Thyroid gland (tissue), 4 donors: ENCODE data around the gene C10orf105. TPM values are rescaled to one million over a fixed set of nuclear protein-coding genes. Genes with fewer than 3 reads are reported as not detected.

Source experiments
- DNase-seq, 2 donors: peaks; one replicate each; pipeline ENCODE4 v3.0.0-alpha.2; 2019
- H3K27ac ChIP-seq, 3 donors: fragments of 200-600 bp; sonication (generic); 1 replicate in 2 of 3; 2 replicates in 1 of 3; pipeline ENCODE4 v1.5.1; 2016 to 2019; ENCODE audit warnings: mild to moderate bottlenecking in 1 of 3, moderate library complexity in 1 of 3
- H3K27me3 ChIP-seq: fragments of 200-600 bp; sonication (generic); one replicate; pipeline ENCODE4 v1.5.1; 2019
- H3K36me3 ChIP-seq, 2 donors: fragments of 200-600 bp; sonication (generic); one replicate each; pipeline ENCODE4 v1.5.1; 2016 to 2019
- H3K4me1 ChIP-seq, 2 donors: fragments of 200-600 bp; sonication (generic); one replicate each; pipeline ENCODE4 v1.5.1; 2017 to 2019
- H3K4me3 ChIP-seq, 3 donors: fragments of 200-600 bp; sonication (generic); replicated peaks in 1 of 3; 1 replicate in 2 of 3; 2 replicates in 1 of 3; pipeline ENCODE4 v1.5.1; 2016; ENCODE audit warnings: mild to moderate bottlenecking in 1 of 3
- H3K9me3 ChIP-seq: fragments of 200-600 bp; sonication (generic); one replicate; pipeline ENCODE4 v1.5.1; 2017
- POLR2A ChIP-seq, 2 donors: fragments of 450-650 bp; IDR thresholded peaks; one replicate each; pipeline ENCODE4 v1.6.1; 2017; ENCODE audit warnings: antibody characterized with exemption in 2 of 2, mild to moderate bottlenecking in 2 of 2, moderate library complexity in 1 of 2
- WGBS, 2 donors: methylation state at CpG; one replicate each; pipeline ENCODE4 v1.1.5; 2017; 5-methylcytosine and 5-hydroxymethylcytosine counted together
- intact Hi-C: fragments of 100-400 bp; cut with DNase I; formaldehyde crosslinking; loops from one replicate; pipeline ENCODE4 v1.15.1; 2023
- total RNA-seq, 4 donors: library from RNA; depleted of rRNA; stranded (reverse); fragments of >200 nt; gene quantifications; one replicate each; pipeline ENCODE4 v1.2.3, GENCODE V29; 2016
- TF ChIP-seq, protein P1 (sequence below), 6 experiments: fragments of 200-600 bp in 3 of 6; fragments of 450-650 bp in 3 of 6; sonication (generic) in 3 of 6; IDR thresholded peaks; one replicate each; pipeline ENCODE4 v1.5.1; 2016 to 2019; ENCODE audit warnings: antibody characterized with exemption in 6 of 6, mild to moderate bottlenecking in 2 of 6, inconsistent platforms in 1 of 6, moderate library complexity in 1 of 6

The C10orf105 gene
- total RNA-seq, 4 donors from 2014 or later, result not detected

DNA sequence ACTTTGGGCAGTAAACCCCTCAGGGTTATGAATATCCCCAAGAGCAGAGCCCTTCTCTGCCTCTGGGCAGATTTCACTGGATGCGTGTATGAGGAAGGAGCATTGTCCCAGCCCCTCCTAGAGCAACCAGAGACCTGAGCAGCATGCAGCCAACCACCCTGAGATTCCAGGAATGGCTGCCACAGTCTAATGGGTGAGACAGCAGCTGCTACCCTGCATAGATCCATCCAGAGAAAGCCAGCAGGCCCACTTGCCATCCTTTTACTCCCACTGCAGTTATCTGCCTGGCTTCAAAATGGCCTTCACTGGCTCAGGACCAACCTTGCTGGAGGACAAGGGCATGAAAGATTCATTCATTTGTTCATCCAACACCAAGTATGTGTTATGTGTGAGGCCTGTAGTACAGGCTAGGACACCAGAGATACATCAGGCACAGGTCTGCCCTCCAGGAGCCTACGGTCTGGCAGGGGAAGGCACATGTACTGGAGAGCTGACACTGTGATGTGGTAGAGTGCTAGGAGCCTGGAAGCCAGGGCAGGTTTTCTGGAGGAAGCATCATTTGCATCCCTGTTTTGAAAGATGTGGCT is 26.2 kb upstream of the C10orf105 start:
- Histone ChIP-seq H3K36me3 (peaks cover 0 to 3% of the 10 kb centered on the region in 2 donors), H3K9me3 (no peaks in the 10 kb centered on the region), H3K27ac (peak overlapping the region in 2 of 3 donors; percentile 41 to 53), H3K4me1 (peaks cover 15 to 42% of the 10 kb centered on the region in 2 donors), H3K27me3 (no peaks in the 10 kb centered on the region), H3K4me3 (no peak overlapping the region)
- TF ChIP-seq POLR2A (IDR thresholded peaks at IDR 0.05), result no peak
- TF ChIP-seq, protein P1, sequence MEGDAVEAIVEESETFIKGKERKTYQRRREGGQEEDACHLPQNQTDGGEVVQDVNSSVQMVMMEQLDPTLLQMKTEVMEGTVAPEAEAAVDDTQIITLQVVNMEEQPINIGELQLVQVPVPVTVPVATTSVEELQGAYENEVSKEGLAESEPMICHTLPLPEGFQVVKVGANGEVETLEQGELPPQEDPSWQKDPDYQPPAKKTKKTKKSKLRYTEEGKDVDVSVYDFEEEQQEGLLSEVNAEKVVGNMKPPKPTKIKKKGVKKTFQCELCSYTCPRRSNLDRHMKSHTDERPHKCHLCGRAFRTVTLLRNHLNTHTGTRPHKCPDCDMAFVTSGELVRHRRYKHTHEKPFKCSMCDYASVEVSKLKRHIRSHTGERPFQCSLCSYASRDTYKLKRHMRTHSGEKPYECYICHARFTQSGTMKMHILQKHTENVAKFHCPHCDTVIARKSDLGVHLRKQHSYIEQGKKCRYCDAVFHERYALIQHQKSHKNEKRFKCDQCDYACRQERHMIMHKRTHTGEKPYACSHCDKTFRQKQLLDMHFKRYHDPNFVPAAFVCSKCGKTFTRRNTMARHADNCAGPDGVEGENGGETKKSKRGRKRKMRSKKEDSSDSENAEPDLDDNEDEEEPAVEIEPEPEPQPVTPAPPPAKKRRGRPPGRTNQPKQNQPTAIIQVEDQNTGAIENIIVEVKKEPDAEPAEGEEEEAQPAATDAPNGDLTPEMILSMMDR (IDR thresholded peaks at IDR 0.05), result no peak
- no peak for DNase-seq
- 84 to 100% methylated on average over 2 of the region's 2 CpGs for WGBS, 2 donors
- intact Hi-C loops, result no loop called here

DNA sequence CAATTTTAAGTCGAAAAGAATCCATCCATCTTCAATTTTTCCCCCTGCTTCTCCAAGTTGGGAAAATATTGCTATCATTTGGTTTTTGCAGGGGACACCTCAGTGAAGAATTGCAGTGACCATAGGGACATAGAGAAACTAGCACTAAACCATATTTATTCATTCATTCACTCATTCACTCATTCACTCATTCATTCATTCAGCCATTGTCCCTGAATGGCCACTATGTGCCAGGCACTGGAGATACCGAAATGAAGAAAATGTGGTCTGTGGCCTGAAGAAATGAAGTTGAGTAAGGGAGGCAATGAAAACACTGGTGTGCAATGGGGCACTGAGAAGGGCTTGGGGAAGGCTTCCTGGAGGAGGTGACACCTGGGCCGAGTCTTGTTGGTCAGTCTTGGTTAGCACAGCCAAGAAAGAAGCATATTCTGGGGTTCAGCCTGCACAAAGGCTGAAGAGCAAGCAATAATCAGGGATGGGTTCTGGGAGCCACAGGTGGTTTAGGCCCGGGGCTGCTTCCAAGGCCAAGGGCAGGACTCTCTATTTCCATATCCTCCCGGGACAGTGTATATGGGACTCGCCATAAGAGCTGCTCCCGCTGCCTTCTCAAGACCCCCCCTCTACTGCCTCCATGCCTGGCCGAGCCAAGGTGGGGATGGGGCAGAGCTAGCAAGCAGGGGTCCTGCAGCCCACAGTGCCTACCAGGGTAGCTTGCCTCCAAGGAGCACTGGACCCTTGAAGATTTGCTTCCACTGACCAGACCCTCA is 25.5 kb upstream of the C10orf105 start:
- H3K4me1 ChIP-seq, result peaks cover 15 to 42% of the 10 kb centered on the region in 2 donors
- H3K27me3 ChIP-seq, result no peaks in the 10 kb centered on the region
- TF ChIP-seq, protein P1 (IDR thresholded peaks at IDR 0.05), result no peak
- TF ChIP-seq POLR2A (IDR thresholded peaks at IDR 0.05), result no peak
- intact Hi-C loops, result no loop called here
- H3K4me3 ChIP-seq, result no peak overlapping the region
- no peaks in the 10 kb centered on the region for H3K36me3 ChIP-seq
- DNase-seq, result no peak
- H3K27ac ChIP-seq, result peak overlapping the region in 1 of 3 donors; percentile 12
- H3K9me3 ChIP-seq, result no peaks in the 10 kb centered on the region
- WGBS, 2 donors, result 69 to 84% methylated on average over 6 to 8 of the region's 8 CpGs

DNA sequence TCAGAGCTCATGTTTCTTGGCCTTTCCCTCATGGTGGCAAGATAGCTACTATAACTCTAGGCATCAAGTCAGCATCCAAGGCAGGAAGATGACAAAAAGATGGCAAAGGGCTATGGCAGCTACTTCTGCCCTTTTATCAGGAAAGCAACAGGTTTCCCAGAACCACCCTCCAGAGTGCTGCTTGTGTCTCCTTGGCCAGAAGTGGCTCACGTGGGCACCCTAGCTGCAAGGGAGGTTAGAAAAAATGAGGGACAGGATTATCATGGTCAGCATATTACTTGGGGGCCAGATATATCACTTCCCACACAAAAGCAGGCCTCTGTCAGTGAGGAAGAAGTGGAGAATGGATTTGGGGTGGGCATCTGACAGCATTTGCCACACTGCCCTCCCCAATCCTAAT is 24.3 kb upstream of the C10orf105 start:
- no peaks in the 10 kb centered on the region for H3K9me3 ChIP-seq
- WGBS, 2 donors, result 80 to 87% methylated on average over 1 of the region's 1 CpG
- H3K36me3 ChIP-seq, result no peaks in the 10 kb centered on the region
- TF ChIP-seq, protein P1 (IDR thresholded peaks at IDR 0.05), result no peak
- TF ChIP-seq POLR2A (IDR thresholded peaks at IDR 0.05), result no peak
- intact Hi-C loops, result no loop called here
- no peak overlapping the region for H3K4me3 ChIP-seq
- no peaks in the 10 kb centered on the region for H3K27me3 ChIP-seq
- H3K27ac ChIP-seq, result no peak overlapping the region
- peaks cover 11 to 38% of the 10 kb centered on the region in 2 donors for H3K4me1 ChIP-seq
- DNase-seq, result no peak

DNA sequence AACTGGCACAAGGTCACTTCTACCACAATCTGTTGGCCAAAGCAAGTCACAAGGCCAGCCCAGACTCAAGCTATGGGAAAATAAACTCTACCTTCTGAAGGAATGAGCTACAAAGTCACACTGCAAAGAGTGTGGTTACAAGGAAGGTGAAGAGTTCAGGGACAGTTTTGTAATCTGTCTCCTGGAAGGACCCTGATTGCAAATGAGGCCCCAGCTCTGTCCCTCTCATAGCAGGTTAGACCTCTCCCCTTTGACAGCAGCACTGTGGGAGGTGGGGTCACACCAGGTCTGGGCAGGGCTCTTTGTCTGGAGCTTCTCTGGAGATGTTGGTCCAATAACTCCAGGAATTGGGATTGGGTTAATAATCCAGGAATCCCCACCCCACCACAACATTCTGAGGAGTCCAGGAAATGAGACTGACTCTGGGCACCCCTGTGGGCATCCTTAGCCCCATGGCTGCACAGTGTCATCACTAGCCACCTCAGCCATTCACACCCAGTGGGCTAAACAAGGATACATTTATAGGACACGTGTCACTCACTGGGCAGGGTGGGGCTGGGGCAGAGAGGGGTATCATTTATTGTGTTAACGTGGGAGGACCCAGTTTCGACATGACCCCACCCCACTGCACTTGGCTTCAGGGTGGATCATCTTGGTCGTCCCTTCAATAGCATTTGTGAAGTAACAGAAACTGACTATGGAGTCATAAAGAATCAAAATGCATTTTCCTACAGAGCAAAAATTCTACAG is 23.7 kb upstream of the C10orf105 start:
- peaks cover 11 to 34% of the 10 kb centered on the region in 2 donors for H3K4me1 ChIP-seq
- no peaks in the 10 kb centered on the region for H3K9me3 ChIP-seq
- H3K27ac ChIP-seq, result no peak overlapping the region
- no peak overlapping the region for H3K4me3 ChIP-seq
- TF ChIP-seq, protein P1 (IDR thresholded peaks at IDR 0.05), result no peak
- no peak for TF ChIP-seq POLR2A (IDR thresholded peaks at IDR 0.05)
- intact Hi-C loops, result no loop called here
- no peaks in the 10 kb centered on the region for H3K27me3 ChIP-seq
- no peak for DNase-seq
- WGBS, 2 donors, result 92 to 100% methylated on average over 4 of the region's 4 CpGs
- no peaks in the 10 kb centered on the region for H3K36me3 ChIP-seq
